OCI-LY7 (cell line): ENCODE data around the gene FAM107B. TPM values are rescaled to one million over a fixed set of nuclear protein-coding genes. Genes with fewer than 3 reads are reported as not detected.

ENCODE experiments used
- BruUV-seq: library from RNA; stranded (reverse); fragments of 400-500 nt; replicated peaks from 2 replicates; lab custom pipeline; 2021; lab: Mats Ljungman, UMichigan
- CTCF ChIA-PET: fragments of 300-600 bp; sonication (Branson Sonifier 250); formaldehyde crosslinking; loops from one replicate; lab custom pipeline; 2022; ENCODE audit warnings: antibody characterized with exemption; ENCODE audit not compliant: unreplicated experiment; lab: Charles Lee
- POLR2A ChIA-PET: fragments of 300-600 bp; sonication (Branson Sonifier 250); formaldehyde crosslinking; loops from one replicate; lab custom pipeline; 2022; ENCODE audit warnings: antibody characterized with exemption; lab: Charles Lee
- DNase-seq: peaks from one replicate; pipeline ENCODE4 v3.0.0-alpha.2; 2015; ENCODE audit warnings: low spot score
- H2AFZ ChIP-seq: fragments of 200-600 bp; sonication (generic), shearing (Covaris generic); 2 replicates; pipeline ENCODE4 v1.6.1; 2014; ENCODE audit warnings: mild to moderate bottlenecking, antibody characterized with exemption, low read length, moderate library complexity
- H3K27ac ChIP-seq: fragments of 200-600 bp; sonication (generic); 2 replicates; pipeline ENCODE4 v1.5.1; 2014; ENCODE audit warnings: mixed run types, low read depth, mild to moderate bottlenecking, moderate library complexity, low read length, inconsistent platforms; ENCODE audit not compliant: poor library complexity, severe bottlenecking
- H3K36me3 ChIP-seq: fragments of 200-600 bp; sonication (generic); 2 replicates; pipeline ENCODE4 v1.6.1; 2014; ENCODE audit warnings: mild to moderate bottlenecking, antibody characterized with exemption, low read length, moderate library complexity, mixed read lengths; ENCODE audit not compliant: insufficient read depth
- H3K4me1 ChIP-seq: fragments of 200-600 bp; sonication (generic); 2 replicates; pipeline ENCODE4 v1.5.1; 2014; ENCODE audit warnings: mild to moderate bottlenecking, low read length; ENCODE audit not compliant: insufficient read depth, poor library complexity, severe bottlenecking
- H3K4me2 ChIP-seq: fragments of 200-600 bp; sonication (generic); 2 replicates; pipeline ENCODE4 v1.6.1; 2014; ENCODE audit warnings: mild to moderate bottlenecking, low read length
- H3K4me3 ChIP-seq: fragments of 200-600 bp; sonication (generic); 2 replicates; pipeline ENCODE4 v1.5.1; 2014; ENCODE audit warnings: mild to moderate bottlenecking, low read depth, low read length; ENCODE audit not compliant: poor library complexity, severe bottlenecking
- H3K79me2 ChIP-seq: fragments of 200-600 bp; sonication (generic); 2 replicates; pipeline ENCODE4 v1.6.1; 2016; ENCODE audit warnings: low read depth, mild to moderate bottlenecking, low read length, moderate library complexity, mixed read lengths; ENCODE audit not compliant: insufficient read depth
- H3K9me2 ChIP-seq: fragments of 200-600 bp; sonication (generic); 2 replicates; pipeline ENCODE4 v1.6.1; 2016; ENCODE audit warnings: mild to moderate bottlenecking, low read length, mixed read lengths; ENCODE audit not compliant: insufficient read depth
- H3K9me3 ChIP-seq: fragments of 200-600 bp; sonication (generic); 2 replicates; pipeline ENCODE4 v1.6.1; 2014; ENCODE audit warnings: mild to moderate bottlenecking, mixed run types, low read length, mixed read lengths
- H4K20me1 ChIP-seq: fragments of 200-600 bp; sonication (generic); 2 replicates; pipeline ENCODE4 v1.6.1; 2014; ENCODE audit warnings: mild to moderate bottlenecking, antibody characterized with exemption, low read length, moderate library complexity, mixed read lengths; ENCODE audit not compliant: insufficient read depth
- CTCF ChIP-seq: fragments of 200-600 bp; sonication (generic); conservative IDR thresholded peaks from 2 replicates; pipeline ENCODE4 v1.5.1; 2014; ENCODE audit warnings: mild to moderate bottlenecking, antibody characterized with exemption, low read length, moderate library complexity, mixed read lengths
- EZH2phosphoT487 ChIP-seq: fragments of 200-600 bp; sonication (generic); IDR thresholded peaks from 2 replicates; pipeline ENCODE4 v1.6.1; 2018; ENCODE audit warnings: low read depth, borderline replicate concordance, mild to moderate bottlenecking, mixed run types, antibody characterized with exemption, low read length, moderate library complexity, mixed read lengths
- intact Hi-C: fragments of 100-400 bp; cut with micrococcal nuclease; formaldehyde crosslinking; loops from one replicate; pipeline ENCODE4 v1.10.0; 2022; ENCODE audit not compliant: unreplicated experiment
- total RNA-seq, 2 experiments: library from RNA; depleted of rRNA in 1 of 2; stranded (reverse); fragments of >200 nt in 1 of 2; shearing (Covaris generic) in 1 of 2; gene quantifications; 2 replicates each; pipeline ENCODE4 v1.2.3, GENCODE V29; 2014 to 2022

The FAM107B gene
- total RNA-seq, 2 experiments from 2014 or later, result 114 to 398 TPM

GRCh38 chr10:14552015-14552414 lies 222.7 kb downstream of the FAM107B start:
- peaks cover 91% of the 10 kb centered on the region for H3K79me2 ChIP-seq
- no peak overlapping the region for H3K4me3 ChIP-seq
- BruUV-seq, result TSS peak; percentile 1
- intact Hi-C loops, result no loop called here
- ChIA-PET CTCF (no interaction called here), POLR2A (interaction anchor here (1.2 to 1.7 kb wide), 2 partner anchors 27 to 318 kb away, joined by 3 read pairs; no protein-coding TSS in a partner anchor)
- no peaks in the 10 kb centered on the region for H3K9me3 ChIP-seq
- peaks cover 17% of the 10 kb centered on the region; the same call in 1 of the 2 replicates for H4K20me1 ChIP-seq
- no peak overlapping the region for H3K27ac ChIP-seq
- no peak overlapping the region for H3K4me2 ChIP-seq
- TF ChIP-seq CTCF (no peak), EZH2phosphoT487 (no peak)
- H3K4me1 ChIP-seq, result peaks cover 53% of the 10 kb centered on the region
- DNase-seq, result no peak
- H3K9me2 ChIP-seq, result no peaks in the 10 kb centered on the region
- H3K36me3 ChIP-seq, result peaks cover 96% of the 10 kb centered on the region
- no peak overlapping the region for H2AFZ ChIP-seq

GRCh38 chr10:14550471-14550981 lies 224.2 kb downstream of the FAM107B start:
- Histone ChIP-seq H3K36me3 (peaks cover 93% of the 10 kb centered on the region), H4K20me1 (peaks cover 6% of the 10 kb centered on the region; the same call in 1 of the 2 replicates), H3K4me1 (peaks cover 53% of the 10 kb centered on the region), H3K4me3 (no peak overlapping the region), H3K9me2 (no peaks in the 10 kb centered on the region), H3K9me3 (no peaks in the 10 kb centered on the region), H3K4me2 (no peak overlapping the region), H3K79me2 (peaks cover 91% of the 10 kb centered on the region), H2AFZ (no peak overlapping the region), H3K27ac (no peak overlapping the region)
- TF ChIP-seq EZH2phosphoT487, result no peak
- no peak for TF ChIP-seq CTCF
- no peak for DNase-seq
- ChIA-PET POLR2A (interaction anchor here (1.0 to 1.1 kb wide), 2 partner anchors 12 to 287 kb away, joined by 3 read pairs; partner anchors contain the start of genes CDNF, HSPA14 and MSANTD7), CTCF (interaction anchor here (0.6 kb wide), 1 partner anchor 31 kb away, joined by 3 read pairs; no protein-coding TSS in a partner anchor)
- intact Hi-C loops, result no loop called here
- BruUV-seq, result no TSS peak

- ChIA-PET POLR2A (interaction anchor here (0.6 to 1.2 kb wide), 4 partner anchors 13 to 416 kb away, joined by 3 to 5 read pairs (median 3); no protein-coding TSS in a partner anchor), CTCF (no interaction called here)
- no peak overlapping the region for H2AFZ ChIP-seq
- BruUV-seq, result no TSS peak
- no peak overlapping the region for H3K27ac ChIP-seq
- peaks cover 46% of the 10 kb centered on the region for H3K4me1 ChIP-seq
- H3K4me2 ChIP-seq, result no peak overlapping the region
- intact Hi-C loops, result no loop called here
- no peak overlapping the region for H3K4me3 ChIP-seq
- no peaks in the 10 kb centered on the region for H3K9me3 ChIP-seq
- H3K9me2 ChIP-seq, result no peaks in the 10 kb centered on the region
- peaks cover 11% of the 10 kb centered on the region; the same call in 1 of the 2 replicates for H4K20me1 ChIP-seq
- DNase-seq, result no peak
- no peak for TF ChIP-seq EZH2phosphoT487
- TF ChIP-seq CTCF, result no peak
- peaks cover 91% of the 10 kb centered on the region for H3K79me2 ChIP-seq
- H3K36me3 ChIP-seq, result peaks cover 95% of the 10 kb centered on the region
Observed at GRCh38 chr10:14549496-14549895, 225.2 kb downstream of the FAM107B start.
